HepG2 (cell line): Measurements from ENCODE around the gene TOR4A. TPM values are rescaled to one million over a fixed set of nuclear protein-coding genes. Genes with fewer than 3 reads are reported as not detected.

Experiments
- AKAP8 ChIP-seq: sonication (generic); formaldehyde crosslinking; IDR thresholded peaks from 2 replicates; pipeline ENCODE4 v1.5.1; 2020; ENCODE audit warnings: mild to moderate bottlenecking, missing genetic modification reagents
- MATR3 ChIP-seq: sonication (generic); formaldehyde crosslinking; IDR thresholded peaks from 2 replicates; pipeline ENCODE4 v1.4.0; 2020; ENCODE audit warnings: missing genetic modification reagents
- PAXIP1 ChIP-seq: sonication (generic); formaldehyde crosslinking; conservative IDR thresholded peaks from 2 replicates; pipeline ENCODE4 v1.4.0; 2020; ENCODE audit warnings: mild to moderate bottlenecking, missing genetic modification reagents, moderate library complexity
- POGK ChIP-seq: sonication (generic); formaldehyde crosslinking; conservative IDR thresholded peaks from 2 replicates; pipeline ENCODE4 v1.8.0; 2022; ENCODE audit warnings: mild to moderate bottlenecking, moderate library complexity, missing genetic modification reagents
- RAD21 ChIP-seq: fragments of 450-650 bp; formaldehyde crosslinking; IDR thresholded peaks from 2 replicates; pipeline ENCODE4 v1.5.0; 2020; ENCODE audit warnings: mild to moderate bottlenecking
- SATB2 ChIP-seq: sonication (generic); formaldehyde crosslinking; IDR thresholded peaks from 2 replicates; pipeline ENCODE4 v1.5.0; 2020; ENCODE audit warnings: missing genetic modification reagents
- SOX6 ChIP-seq, 2 experiments: fragments of 450-650 bp in 1 of 2; sonication (generic) in 1 of 2; formaldehyde crosslinking in 1 of 2; IDR thresholded peaks; 2 replicates each; pipeline versions ENCODE4 v1.4.0 to v1.6.1; 2017 to 2020; ENCODE audit warnings: antibody characterized with exemption in 1 of 2, mild to moderate bottlenecking in 1 of 2, missing genetic modification reagents in 1 of 2
- ZFAT ChIP-seq: sonication (generic); formaldehyde crosslinking; conservative IDR thresholded peaks from 2 replicates; pipeline ENCODE4 v1.8.1; 2023; ENCODE audit warnings: missing genetic modification reagents, inconsistent platforms
- ZFP90 ChIP-seq: sonication (generic); formaldehyde crosslinking; IDR thresholded peaks from 2 replicates; pipeline ENCODE4 v1.8.0; 2022; ENCODE audit warnings: missing genetic modification reagents, mild to moderate bottlenecking, inconsistent platforms, borderline replicate concordance
- ZMYM2 ChIP-seq: sonication (generic); formaldehyde crosslinking; IDR thresholded peaks from 2 replicates; pipeline ENCODE4 v1.8.0; 2022; ENCODE audit warnings: mild to moderate bottlenecking, missing genetic modification reagents
- ZNF552 ChIP-seq: sonication (generic); formaldehyde crosslinking; IDR thresholded peaks from 2 replicates; pipeline ENCODE4 v1.9.0; 2022; ENCODE audit warnings: missing genetic modification reagents, mild to moderate bottlenecking, borderline replicate concordance
- polyA plus RNA-seq, 8 experiments: library from polyadenylated mRNA; depleted of rRNA in 3 of 8; stranded (reverse) in 7 of 8; unstranded in 1 of 8; fragments of >200 nt; fragmentation: Illumina TruSeq in 4 of 8; extraction: Trizol in 4 of 8; gene quantifications; 2 replicates each; pipeline versions ENCODE4 v1.2.1 to v1.2.3, GENCODE V29; 2011 to 2016; ENCODE audit warnings: low read depth in 4 of 8, missing spikeins in 1 of 8, mixed read lengths in 1 of 8; ENCODE audit not compliant: insufficient read depth in 1 of 8
- total RNA-seq, 5 experiments: library from RNA; depleted of rRNA; stranded (reverse); fragments of >200 nt; fragmentation: Illumina TruSeq; extraction: Trizol; gene quantifications; 2 replicates each; pipeline ENCODE4 v1.2.3, GENCODE V29; 2016; ENCODE audit warnings: low read depth in 1 of 5
- TF ChIP-seq, protein P1 (sequence below): sonication (generic); formaldehyde crosslinking; IDR thresholded peaks from 2 replicates; pipeline ENCODE4 v1.5.1; 2020; ENCODE audit warnings: mild to moderate bottlenecking, missing genetic modification reagents
- TF ChIP-seq, protein P2 (sequence below): sonication (generic); formaldehyde crosslinking; IDR thresholded peaks from 2 replicates; pipeline ENCODE4 v1.5.0; 2020; ENCODE audit warnings: mild to moderate bottlenecking, missing genetic modification reagents
- TF ChIP-seq, protein P3 (sequence below): sonication (generic); formaldehyde crosslinking; IDR thresholded peaks from 2 replicates; pipeline ENCODE4 v1.4.0; 2020; ENCODE audit warnings: mild to moderate bottlenecking, low read depth, missing genetic modification reagents

TOR4A gene
- total and polyA plus RNA-seq, 2 of the 13 experiments (the other 11 are each of a cell fraction or from before 2014, with no cell fraction given), result 11.1 to 14.2 TPM

- TF ChIP-seq, protein P1, sequence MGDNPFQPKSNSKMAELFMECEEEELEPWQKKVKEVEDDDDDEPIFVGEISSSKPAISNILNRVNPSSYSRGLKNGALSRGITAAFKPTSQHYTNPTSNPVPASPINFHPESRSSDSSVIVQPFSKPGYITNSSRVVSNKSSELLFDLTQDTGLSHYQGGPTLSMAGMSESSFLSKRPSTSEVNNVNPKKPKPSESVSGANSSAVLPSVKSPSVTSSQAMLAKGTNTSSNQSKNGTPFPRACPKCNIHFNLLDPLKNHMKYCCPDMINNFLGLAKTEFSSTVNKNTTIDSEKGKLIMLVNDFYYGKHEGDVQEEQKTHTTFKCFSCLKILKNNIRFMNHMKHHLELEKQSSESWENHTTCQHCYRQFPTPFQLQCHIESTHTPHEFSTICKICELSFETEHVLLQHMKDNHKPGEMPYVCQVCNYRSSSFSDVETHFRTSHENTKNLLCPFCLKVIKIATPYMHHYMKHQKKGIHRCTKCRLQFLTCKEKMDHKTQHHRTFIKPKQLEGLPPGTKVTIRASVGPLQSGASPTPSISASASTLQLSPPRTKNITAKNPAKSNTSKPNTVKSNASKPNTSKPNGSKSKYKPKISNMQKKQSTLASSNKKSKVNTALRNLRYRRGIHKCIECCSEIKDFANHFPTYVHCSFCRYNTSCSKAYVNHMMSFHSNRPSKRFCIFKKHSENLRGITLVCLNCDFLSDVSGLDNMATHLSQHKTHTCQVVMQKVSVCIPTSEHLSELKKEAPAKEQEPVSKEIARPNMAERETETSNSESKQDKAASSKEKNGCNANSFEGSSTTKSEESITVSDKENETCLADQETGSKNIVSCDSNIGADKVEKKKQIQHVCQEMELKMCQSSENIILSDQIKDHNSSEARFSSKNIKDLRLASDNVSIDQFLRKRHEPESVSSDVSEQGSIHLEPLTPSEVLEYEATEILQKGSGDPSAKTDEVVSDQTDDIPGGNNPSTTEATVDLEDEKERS (CRISPR knock-in tag), result no peak
- TF ChIP-seq RAD21 (CRISPR knock-in tag), result no peak
- TF ChIP-seq SOX6 (IDR thresholded peaks at IDR 0.05), result no peak
- peak; percentile 44; the same call in 1 of the 2 replicates for TF ChIP-seq SOX6 (CRISPR knock-in tag; IDR thresholded peaks at IDR 0.05)
- no peak for TF ChIP-seq SATB2
- no peak for TF ChIP-seq MATR3
- peak; percentile 76 for TF ChIP-seq PAXIP1 (CRISPR knock-in tag)
- TF ChIP-seq ZFP90, result 0 out of 2 replicates have a peak, but pooled peaks have one; percentile 23
- TF ChIP-seq ZNF552 (CRISPR knock-in tag), result no peak
- peak; percentile 100 for TF ChIP-seq AKAP8
- TF ChIP-seq, protein P2, sequence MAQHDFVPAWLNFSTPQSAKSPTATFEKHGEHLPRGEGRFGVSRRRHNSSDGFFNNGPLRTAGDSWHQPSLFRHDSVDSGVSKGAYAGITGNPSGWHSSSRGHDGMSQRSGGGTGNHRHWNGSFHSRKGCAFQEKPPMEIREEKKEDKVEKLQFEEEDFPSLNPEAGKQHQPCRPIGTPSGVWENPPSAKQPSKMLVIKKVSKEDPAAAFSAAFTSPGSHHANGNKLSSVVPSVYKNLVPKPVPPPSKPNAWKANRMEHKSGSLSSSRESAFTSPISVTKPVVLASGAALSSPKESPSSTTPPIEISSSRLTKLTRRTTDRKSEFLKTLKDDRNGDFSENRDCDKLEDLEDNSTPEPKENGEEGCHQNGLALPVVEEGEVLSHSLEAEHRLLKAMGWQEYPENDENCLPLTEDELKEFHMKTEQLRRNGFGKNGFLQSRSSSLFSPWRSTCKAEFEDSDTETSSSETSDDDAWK (CRISPR knock-in tag), result no peak
- TF ChIP-seq, protein P3, sequence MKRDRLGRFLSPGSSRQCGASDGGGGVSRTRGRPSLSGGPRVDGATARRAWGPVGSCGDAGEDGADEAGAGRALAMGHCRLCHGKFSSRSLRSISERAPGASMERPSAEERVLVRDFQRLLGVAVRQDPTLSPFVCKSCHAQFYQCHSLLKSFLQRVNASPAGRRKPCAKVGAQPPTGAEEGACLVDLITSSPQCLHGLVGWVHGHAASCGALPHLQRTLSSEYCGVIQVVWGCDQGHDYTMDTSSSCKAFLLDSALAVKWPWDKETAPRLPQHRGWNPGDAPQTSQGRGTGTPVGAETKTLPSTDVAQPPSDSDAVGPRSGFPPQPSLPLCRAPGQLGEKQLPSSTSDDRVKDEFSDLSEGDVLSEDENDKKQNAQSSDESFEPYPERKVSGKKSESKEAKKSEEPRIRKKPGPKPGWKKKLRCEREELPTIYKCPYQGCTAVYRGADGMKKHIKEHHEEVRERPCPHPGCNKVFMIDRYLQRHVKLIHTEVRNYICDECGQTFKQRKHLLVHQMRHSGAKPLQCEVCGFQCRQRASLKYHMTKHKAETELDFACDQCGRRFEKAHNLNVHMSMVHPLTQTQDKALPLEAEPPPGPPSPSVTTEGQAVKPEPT (CRISPR knock-in tag), result 0 out of 2 replicates have a peak, but pooled peaks have one; percentile 32
- no peak for TF ChIP-seq ZFAT (CRISPR knock-in tag)
- TF ChIP-seq ZMYM2, result no peak
- TF ChIP-seq POGK (CRISPR knock-in tag), result 0 out of 2 replicates have a peak, but pooled peaks have one; percentile 56
These were observed 47.4 kb upstream of the TOR4A start (continued) for GRCh38 chr9:137229903-137230704.
